GM21737 (cell line): Measurements from ENCODE around the gene AOAH.
"Not testable (repeated sequence)": the region's sequence is repeated elsewhere in the genome, so short reads cannot be mapped to it uniquely, and the experiment has no call there.

Experiments used
- ATAC-seq: cut with Tn5 transposase; IDR thresholded peaks from one replicate; pipeline ENCODE4 v1.9.1; 2021; ENCODE audit warnings: mild to moderate bottlenecking, moderate library complexity; ENCODE audit not compliant: unreplicated experiment

Gene AOAH

DNA sequence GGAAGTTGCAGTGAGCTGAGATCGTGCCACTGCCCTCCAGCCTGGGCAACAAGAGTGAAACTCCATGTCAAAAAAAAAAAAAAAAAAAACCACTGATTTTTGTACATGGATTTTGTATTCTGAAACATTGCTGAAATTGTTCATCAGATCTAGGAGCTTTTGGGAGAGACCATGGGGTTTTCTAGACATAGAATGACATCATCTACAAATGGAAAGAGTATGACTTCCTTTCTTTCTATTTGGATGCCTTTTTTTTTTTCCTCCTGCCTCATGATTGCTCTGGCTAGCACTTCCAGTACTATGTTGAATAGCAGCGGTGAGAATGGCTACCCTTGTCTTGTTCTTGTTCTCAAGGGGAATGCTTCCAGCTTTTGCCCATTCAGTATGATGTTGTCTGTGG lies 245.5 kb downstream of the AOAH start:
- no peak for ATAC-seq

DNA sequence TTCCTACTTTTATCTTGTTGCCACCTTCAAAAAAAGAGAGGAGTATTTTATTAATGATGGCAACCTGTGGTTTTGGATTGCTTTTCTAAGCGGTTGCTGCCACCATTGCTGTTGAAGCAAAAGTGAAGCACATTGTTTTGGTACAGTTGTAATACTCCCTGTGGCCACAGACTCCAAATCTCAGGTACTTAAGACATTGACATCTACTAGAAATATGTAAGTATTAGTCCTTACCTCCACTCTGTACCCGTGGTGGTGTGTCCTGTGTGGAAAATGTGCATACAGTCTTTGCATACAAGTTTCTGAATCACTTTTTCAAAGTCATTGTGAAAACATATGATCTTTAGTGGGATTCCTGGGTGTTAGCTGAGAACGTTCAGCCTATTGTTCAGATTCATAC lies 248.9 kb downstream of the AOAH start:
- no peak for ATAC-seq

DNA sequence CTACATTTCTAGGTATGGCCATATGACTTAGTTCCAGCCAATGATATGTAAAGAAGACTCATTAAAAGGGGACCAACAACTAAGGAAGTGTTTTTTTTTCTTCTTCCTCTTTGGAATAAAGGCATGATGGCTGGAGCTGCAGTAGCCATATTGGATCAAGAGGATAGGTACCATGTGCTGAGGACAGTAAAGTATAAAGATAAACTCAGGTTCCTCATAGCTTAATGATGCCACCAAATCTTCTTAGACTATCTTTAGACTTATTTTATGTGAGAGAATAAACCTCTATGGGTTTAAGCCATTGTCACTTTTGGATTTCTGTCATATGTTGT lies 249.3 kb downstream of the AOAH start:
- ATAC-seq: no peak

DNA sequence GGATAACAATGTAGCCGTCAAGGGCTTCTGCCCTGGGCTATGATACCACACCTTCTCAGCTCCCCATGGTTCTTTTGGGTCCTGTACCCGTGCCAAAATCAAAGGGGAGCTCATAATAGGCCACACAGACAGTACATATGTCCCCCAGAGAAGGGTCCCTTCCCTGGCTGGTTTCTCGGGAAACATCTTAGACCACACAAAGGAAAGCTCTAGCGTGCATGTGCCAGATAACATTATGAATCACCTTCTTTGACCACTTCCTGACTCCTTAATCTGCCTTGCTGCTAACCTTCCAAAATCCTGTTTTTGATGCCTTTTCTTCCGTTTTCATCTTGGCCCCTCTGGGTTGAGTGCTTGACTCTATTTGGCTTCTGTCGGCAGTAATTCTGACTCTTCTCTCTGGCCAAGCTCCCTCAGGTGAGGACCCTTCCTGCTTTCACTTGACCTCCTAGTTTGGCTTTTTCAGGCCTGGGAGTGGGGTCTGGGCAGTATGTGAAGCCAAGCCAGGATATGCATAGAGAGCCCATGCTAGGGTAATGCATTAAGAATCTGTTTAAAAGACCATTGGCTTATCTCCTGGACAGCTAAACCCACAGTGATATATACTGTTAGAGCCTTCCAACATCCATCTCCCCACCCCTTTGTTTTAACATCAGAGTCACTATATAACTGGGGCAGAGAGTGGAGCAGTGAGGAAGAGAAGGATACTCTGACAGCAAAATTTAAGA lies 249.8 kb downstream of the AOAH start:
- no peak for ATAC-seq

- no peak for ATAC-seq
Measured at GRCh38 chr7:36473454-36474282, 250.6 kb downstream of the AOAH start.

- no peak for ATAC-seq
Measured at GRCh38 chr7:36472141-36472729, 252.1 kb downstream of the AOAH start.

- ATAC-seq: no peak
Measured at GRCh38 chr7:36469236-36469635, 255.1 kb downstream of the AOAH start.

DNA sequence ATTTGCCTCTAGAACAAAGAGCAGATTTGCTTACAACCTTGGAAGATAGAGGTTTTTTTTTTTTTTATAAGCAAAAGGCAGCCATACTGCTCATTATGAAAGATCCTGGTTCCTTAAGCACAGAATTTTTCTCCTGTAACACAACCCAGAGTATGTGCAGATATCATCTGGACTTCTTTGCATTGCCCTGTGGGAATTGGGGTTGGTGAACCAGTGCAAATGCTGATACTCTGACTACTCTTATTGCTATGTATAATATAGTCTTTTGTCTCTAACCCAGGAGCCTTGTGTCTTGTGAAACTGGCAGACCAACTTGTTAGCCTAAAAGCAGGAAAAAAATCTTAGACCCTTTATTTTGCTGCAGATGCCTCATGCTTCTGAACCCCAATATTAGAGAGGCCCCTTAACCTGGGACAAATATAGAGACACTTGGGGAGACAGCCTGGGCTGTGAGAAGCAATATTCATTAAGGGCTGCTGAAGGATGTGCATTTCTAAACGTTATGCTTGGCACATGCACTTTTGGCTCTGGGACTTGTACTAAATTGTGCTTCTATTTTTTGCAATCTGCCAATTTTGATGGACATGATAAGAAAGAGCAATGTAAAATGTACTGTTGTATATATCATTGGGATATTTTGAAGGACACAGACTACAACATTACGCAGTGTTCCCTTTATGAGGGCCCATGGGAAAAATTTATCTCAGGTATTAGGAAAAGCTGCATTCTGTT lies 255.8 kb downstream of the AOAH start:
- ATAC-seq: no peak

GRCh38 chr7:36466001-36466400 lies 258.3 kb downstream of the AOAH start:
- ATAC-seq: not testable (repeated sequence)

GRCh38 chr7:36464271-36464670 lies 260.0 kb downstream of the AOAH start:
- ATAC-seq: no peak
